GM12801 (cell line): ENCODE measurements around the gene GFPT2.

ENCODE experiments used
- TF ChIP-seq, protein P1 (sequence below): IDR thresholded peaks from one replicate; pipeline ENCODE4 v1.5.1; 2011; ENCODE audit warnings: control low read depth; ENCODE audit not compliant: insufficient read length; ENCODE audit errors: extremely low read depth

GFPT2 gene

DNA sequence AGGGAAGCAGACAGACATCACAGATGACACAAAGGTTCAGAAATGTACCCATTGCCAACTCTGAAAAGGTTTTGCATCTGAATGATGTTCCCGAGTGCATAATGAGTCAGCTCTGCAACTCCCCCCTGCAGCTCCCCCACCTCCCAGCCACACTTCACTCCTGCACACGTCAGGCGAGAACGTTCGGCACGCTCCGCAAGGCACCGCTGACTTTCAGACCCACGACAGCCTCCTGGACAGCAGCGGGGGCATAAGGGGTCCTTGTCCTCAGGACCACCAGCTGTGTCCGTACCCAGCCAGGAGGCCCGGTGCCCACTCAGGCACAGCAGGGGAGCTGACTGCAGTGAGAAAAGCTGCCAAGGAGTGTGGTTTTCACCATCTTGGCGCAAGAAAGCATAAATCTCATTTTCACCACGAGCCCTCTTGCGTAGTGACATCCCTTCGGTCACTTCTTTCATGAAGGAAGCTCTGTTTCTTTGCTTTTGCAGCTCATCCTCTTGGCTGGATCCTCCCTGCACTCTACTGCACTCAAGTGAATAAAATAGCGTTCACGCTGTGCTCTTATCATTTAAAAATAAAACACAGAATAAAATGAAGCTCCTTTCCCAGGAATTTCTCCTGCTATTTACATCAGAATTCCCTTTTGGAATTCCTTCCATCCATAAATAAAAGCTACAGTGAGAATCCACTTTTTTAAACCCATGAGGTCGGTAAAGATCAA is 9.9 kb downstream of the GFPT2 start:
- TF ChIP-seq, protein P1, sequence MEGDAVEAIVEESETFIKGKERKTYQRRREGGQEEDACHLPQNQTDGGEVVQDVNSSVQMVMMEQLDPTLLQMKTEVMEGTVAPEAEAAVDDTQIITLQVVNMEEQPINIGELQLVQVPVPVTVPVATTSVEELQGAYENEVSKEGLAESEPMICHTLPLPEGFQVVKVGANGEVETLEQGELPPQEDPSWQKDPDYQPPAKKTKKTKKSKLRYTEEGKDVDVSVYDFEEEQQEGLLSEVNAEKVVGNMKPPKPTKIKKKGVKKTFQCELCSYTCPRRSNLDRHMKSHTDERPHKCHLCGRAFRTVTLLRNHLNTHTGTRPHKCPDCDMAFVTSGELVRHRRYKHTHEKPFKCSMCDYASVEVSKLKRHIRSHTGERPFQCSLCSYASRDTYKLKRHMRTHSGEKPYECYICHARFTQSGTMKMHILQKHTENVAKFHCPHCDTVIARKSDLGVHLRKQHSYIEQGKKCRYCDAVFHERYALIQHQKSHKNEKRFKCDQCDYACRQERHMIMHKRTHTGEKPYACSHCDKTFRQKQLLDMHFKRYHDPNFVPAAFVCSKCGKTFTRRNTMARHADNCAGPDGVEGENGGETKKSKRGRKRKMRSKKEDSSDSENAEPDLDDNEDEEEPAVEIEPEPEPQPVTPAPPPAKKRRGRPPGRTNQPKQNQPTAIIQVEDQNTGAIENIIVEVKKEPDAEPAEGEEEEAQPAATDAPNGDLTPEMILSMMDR, result no peak

DNA sequence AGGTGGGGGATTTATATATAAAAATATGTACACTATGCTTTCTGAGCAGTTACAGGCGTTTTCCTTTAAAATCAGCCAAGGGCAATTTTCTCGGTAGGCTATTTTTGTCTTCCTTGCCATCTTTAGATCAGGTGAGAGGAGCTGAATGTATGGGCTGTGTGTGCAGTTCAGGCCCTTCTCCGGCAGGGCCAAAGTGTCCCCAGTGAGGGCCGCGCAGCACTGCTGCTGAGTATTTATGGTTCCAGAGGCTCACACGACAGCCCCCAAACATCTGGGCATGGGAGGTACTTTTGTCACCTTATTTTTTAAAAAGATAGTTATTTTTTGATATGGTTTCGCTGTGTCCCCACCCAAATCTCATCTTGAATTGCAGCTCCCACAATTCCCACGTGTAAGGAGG is 11.5 kb downstream of the GFPT2 start:
- TF ChIP-seq, protein P1, result no peak

DNA sequence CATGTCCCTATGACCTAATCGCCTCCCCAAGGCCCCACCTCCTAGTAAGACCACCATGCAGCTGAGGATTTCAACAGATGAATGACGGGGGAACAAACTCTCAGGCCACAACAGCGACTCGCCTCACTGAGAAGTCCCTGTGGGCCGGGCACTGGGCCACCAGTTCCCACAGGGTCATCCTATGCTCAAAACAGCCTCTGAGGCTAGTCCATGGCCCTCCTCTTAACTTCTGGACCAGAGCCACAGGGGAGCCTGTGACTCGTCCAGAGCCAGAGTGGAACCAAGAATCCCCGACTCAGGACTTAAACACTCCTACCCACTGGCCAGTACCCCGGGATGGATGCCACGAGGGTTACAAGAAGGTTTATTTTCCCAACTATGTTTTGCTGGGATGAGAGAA is 12.3 kb downstream of the GFPT2 start:
- TF ChIP-seq, protein P1, result no peak

DNA sequence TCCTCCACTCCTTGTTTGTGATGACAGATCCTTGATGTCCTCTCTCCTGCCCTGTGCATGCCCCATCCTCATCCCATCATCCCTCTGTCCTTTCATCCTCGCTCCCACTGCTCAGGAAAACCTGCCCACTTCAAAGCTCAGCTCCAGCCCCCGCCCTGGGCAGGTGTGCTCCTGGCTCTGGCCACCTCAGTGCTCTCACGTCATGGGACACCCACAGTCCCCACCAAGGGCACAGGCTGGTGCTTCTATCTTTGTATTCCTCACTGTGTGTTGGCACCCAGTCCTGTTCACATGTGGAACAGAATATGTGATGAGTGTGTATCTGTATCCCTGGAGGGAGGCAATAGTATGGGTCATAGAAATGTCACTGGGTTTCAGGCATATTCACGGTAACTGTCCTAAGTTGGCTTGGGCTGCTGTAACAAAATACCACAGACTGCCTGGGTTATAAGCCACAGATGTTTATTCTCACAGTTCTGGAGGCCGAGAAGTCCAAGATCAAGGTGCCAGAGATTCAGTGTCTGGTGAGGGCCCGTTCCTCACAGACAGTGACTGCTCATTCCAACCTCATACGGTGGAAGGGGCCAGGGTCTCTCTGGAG is 13.5 kb downstream of the GFPT2 start:
- TF ChIP-seq, protein P1, result no peak

DNA sequence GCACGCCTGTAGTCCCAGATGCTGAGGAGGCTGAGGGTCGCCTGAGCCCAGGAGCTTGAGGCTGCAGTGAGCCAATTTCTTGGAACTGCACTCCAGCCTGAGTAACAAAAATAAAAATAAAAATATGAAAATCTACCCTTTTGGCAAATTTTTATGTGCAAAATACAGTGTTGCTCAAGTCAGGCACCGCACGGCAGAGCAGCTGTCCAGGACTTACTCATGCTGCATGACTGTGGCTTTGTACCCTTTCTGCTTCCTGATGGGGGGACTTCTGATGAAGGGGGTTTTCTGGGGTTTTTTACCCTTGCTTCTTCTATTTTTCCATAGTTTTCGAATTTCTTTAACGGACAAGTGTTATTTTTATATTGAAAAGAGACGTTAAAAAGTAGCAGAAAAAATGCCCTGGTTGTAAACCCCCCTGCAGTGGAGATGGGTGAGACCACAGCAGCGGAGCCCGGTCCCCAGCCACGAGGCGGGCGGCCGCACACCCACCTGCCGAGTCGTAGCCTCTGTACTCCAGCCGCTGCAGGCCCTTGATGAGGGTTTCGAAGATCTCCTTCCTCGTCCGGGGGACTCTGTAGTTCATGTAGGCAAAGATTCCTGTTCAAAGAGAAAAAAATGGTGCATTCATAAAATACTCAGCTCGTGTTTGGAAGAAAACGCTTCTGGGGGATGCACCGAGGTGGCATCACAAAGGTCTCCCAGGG is 15.0 kb downstream of the GFPT2 start:
- TF ChIP-seq, protein P1, result no peak

DNA sequence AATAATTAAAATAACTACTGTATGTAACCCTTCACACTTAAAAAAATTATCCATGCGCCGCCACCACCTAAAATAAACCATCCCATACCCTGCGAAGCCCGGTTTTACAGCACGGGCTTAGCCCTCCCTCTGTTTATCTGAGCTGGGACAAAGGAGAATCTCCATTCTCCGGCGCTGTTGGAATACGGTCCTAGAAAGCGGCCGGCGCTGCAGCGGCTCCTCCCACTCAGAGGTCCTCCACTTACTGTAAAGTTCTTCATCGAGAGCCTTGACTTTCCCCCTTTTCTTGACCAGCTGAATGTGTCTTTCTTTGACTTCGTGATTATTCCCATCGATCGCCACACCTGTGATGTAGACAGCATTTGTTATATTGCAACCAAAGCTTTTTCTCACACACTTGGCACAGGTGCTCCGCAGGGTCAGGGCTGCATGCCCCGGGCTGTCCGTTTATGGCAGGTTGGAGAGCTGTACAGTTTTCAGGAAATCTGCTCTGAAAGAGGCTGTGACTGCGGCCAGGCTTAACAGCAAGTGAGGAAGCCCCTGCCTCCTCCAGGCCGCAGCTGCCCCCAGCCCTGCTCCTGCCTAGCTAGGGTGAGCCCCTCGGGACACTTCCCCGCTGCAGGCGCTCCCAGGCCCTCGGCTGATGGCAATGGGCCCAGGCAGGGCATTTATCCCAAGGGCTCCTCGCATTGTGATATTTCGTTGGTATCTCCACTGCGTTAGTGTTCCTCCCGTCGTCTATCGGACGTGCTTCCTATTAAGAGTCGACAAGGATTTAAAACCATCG is 16.7 kb downstream of the GFPT2 start:
- TF ChIP-seq, protein P1, result no peak
